Measurements from ENCODE around the gene TNFAIP6. TPM values are rescaled to one million over a fixed set of nuclear protein-coding genes. Genes with fewer than 3 reads are reported as not detected.

TNFAIP6 gene
- polyA plus RNA-seq, 1 donor from 2014 or later = not detected

- no peaks in the 10 kb centered on the region for H3F3A ChIP-seq (ENCODE audit: insufficient read depth, low read length, poor library complexity, severe bottlenecking)
- TF ChIP-seq EP300 (conservative IDR thresholded peaks at IDR 0.05; ENCODE audit: poor library complexity, severe bottlenecking) = no peak
- no peak for TF ChIP-seq POLR2AphosphoS5 (IDR thresholded peaks at IDR 0.05)
- no peak for TF ChIP-seq RAD21 (conservative IDR thresholded peaks at IDR 0.05)
- H3K9me2 ChIP-seq (ENCODE audit: insufficient read depth, low read length) = no peaks in the 10 kb centered on the region
- H4K20me1 ChIP-seq (ENCODE audit: insufficient read depth) = no peaks in the 10 kb centered on the region
- H3K27ac ChIP-seq (ENCODE audit: low read length) = no peak overlapping the region
- H3K79me2 ChIP-seq (replicated peaks; ENCODE audit: insufficient read depth, low read length) = no peaks in the 10 kb centered on the region
- no peak overlapping the region for H2AFZ ChIP-seq (ENCODE audit: low read depth, low read length)
- no peak overlapping the region for H3K4me2 ChIP-seq (ENCODE audit: low read length)
- H3K4me3 ChIP-seq (ENCODE audit: low read length) = no peak overlapping the region
- no peaks in the 10 kb centered on the region for H3K27me3 ChIP-seq (ENCODE audit: insufficient read depth, low read depth, low read length)
- H3K9me3 ChIP-seq (ENCODE audit: low read length) = no peaks in the 10 kb centered on the region
- H3K36me3 ChIP-seq (ENCODE audit: insufficient read depth, low read length) = no peaks in the 10 kb centered on the region
- no peak overlapping the region for H3K9ac ChIP-seq (ENCODE audit: low read length)
These were observed 4.4 kb downstream of the TNFAIP6 start for GRCh38 chr2:151361674-151362370.

GRCh38 chr2:151363709-151364108 is 6.3 kb downstream of the TNFAIP6 start:
- no peak for TF ChIP-seq MXI1 (conservative IDR thresholded peaks at IDR 0.05; ENCODE audit: poor library complexity, severe bottlenecking)
- TF ChIP-seq EZH2 (IDR thresholded peaks at IDR 0.05; ENCODE audit: borderline replicate concordance, insufficient read depth, low read length, poor library complexity, severe bottlenecking) = no peak
- TF ChIP-seq POLR2AphosphoS5 (IDR thresholded peaks at IDR 0.05) = no peak
- no peak for TF ChIP-seq EP300 (conservative IDR thresholded peaks at IDR 0.05; ENCODE audit: poor library complexity, severe bottlenecking)
- no peak for TF ChIP-seq CTCF (IDR thresholded peaks at IDR 0.05; ENCODE audit: poor library complexity, severe bottlenecking)
- TF ChIP-seq REST (IDR thresholded peaks at IDR 0.05; ENCODE audit: borderline replicate concordance) = no peak
- TF ChIP-seq TAF1 (IDR thresholded peaks at IDR 0.05; ENCODE audit: low read depth) = no peak
- TF ChIP-seq SMC3 (conservative IDR thresholded peaks at IDR 0.05; ENCODE audit: poor library complexity) = no peak
- no peak for TF ChIP-seq RAD21 (conservative IDR thresholded peaks at IDR 0.05)
- H2AFZ ChIP-seq (ENCODE audit: low read depth, low read length) = no peak overlapping the region
- no peaks in the 10 kb centered on the region for H3K27me3 ChIP-seq (ENCODE audit: insufficient read depth, low read depth, low read length)
- no peaks in the 10 kb centered on the region for H3K9me2 ChIP-seq (ENCODE audit: insufficient read depth, low read length)
- no peak overlapping the region for H3K27ac ChIP-seq (ENCODE audit: low read length)
- H3F3A ChIP-seq (ENCODE audit: insufficient read depth, low read length, poor library complexity, severe bottlenecking) = no peaks in the 10 kb centered on the region
- H3K79me2 ChIP-seq (replicated peaks; ENCODE audit: insufficient read depth, low read length) = no peaks in the 10 kb centered on the region
- H3K9ac ChIP-seq (ENCODE audit: low read length) = no peak overlapping the region
- no peaks in the 10 kb centered on the region for H3K36me3 ChIP-seq (ENCODE audit: insufficient read depth, low read length)
- H3K4me3 ChIP-seq (ENCODE audit: low read length) = no peak overlapping the region
- no peaks in the 10 kb centered on the region for H3K9me3 ChIP-seq (ENCODE audit: low read length)
- H3K4me2 ChIP-seq (ENCODE audit: low read length) = no peak overlapping the region
- no peaks in the 10 kb centered on the region for H4K20me1 ChIP-seq (ENCODE audit: insufficient read depth)

Data from neural cell (in vitro differentiated cells).